GM13977 (cell line): ENCODE results near the gene ZFHX3.

ENCODE experiments used
- DNase-seq: peaks from one replicate; pipeline ENCODE4 v3.0.0; 2012; ENCODE audit warnings: low spot score
- in situ Hi-C: fragments of 300-500 bp; cut with MboI; formaldehyde crosslinking; loops from one replicate; pipeline ENCODE4 v1.12.0; 2022; ENCODE audit warnings: low sequenced_read_pairs, low pct_unique_long_range_greater_than_20kb, mixed read lengths, inconsistent platforms; ENCODE audit not compliant: unreplicated experiment
- TF ChIP-seq, protein P1 (sequence below): IDR thresholded peaks from 2 replicates; pipeline ENCODE4 v1.5.1; 2012; ENCODE audit warnings: mild to moderate bottlenecking, control low read depth; ENCODE audit not compliant: insufficient read depth; ENCODE audit errors: extremely low read depth, missing control alignments

ZFHX3 gene

DNA sequence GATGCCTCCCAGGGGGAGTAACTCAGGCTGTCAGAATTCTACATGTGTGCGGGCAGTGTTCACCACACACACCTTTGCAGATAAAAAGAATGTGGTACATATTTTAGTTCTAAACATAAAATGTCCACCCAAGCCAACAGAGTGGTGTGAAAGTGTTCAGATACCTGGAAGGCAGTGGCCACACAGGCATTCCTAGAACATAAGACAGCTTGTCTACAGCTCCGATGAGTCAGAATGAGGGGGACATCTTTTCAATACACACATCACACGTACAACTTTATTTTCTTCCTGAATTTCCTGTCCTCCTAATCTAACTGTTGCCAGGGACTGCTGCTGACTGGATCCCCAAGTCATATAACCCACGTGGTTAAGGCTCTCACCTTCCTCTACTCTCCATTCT lies 142.3 kb downstream of the ZFHX3 start:
- DNase-seq = no peak
- TF ChIP-seq, protein P1, sequence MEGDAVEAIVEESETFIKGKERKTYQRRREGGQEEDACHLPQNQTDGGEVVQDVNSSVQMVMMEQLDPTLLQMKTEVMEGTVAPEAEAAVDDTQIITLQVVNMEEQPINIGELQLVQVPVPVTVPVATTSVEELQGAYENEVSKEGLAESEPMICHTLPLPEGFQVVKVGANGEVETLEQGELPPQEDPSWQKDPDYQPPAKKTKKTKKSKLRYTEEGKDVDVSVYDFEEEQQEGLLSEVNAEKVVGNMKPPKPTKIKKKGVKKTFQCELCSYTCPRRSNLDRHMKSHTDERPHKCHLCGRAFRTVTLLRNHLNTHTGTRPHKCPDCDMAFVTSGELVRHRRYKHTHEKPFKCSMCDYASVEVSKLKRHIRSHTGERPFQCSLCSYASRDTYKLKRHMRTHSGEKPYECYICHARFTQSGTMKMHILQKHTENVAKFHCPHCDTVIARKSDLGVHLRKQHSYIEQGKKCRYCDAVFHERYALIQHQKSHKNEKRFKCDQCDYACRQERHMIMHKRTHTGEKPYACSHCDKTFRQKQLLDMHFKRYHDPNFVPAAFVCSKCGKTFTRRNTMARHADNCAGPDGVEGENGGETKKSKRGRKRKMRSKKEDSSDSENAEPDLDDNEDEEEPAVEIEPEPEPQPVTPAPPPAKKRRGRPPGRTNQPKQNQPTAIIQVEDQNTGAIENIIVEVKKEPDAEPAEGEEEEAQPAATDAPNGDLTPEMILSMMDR = no peak
- in situ Hi-C loops = no loop called here

- in situ Hi-C loops = no loop called here
- TF ChIP-seq, protein P1 = no peak
- DNase-seq = no peak
These were observed 144.8 kb downstream of the ZFHX3 start for GRCh38 chr16:72903176-72903575.

GRCh38 chr16:72902206-72902605 lies 145.7 kb downstream of the ZFHX3 start:
- in situ Hi-C loops = no loop called here
- DNase-seq = no peak

DNA sequence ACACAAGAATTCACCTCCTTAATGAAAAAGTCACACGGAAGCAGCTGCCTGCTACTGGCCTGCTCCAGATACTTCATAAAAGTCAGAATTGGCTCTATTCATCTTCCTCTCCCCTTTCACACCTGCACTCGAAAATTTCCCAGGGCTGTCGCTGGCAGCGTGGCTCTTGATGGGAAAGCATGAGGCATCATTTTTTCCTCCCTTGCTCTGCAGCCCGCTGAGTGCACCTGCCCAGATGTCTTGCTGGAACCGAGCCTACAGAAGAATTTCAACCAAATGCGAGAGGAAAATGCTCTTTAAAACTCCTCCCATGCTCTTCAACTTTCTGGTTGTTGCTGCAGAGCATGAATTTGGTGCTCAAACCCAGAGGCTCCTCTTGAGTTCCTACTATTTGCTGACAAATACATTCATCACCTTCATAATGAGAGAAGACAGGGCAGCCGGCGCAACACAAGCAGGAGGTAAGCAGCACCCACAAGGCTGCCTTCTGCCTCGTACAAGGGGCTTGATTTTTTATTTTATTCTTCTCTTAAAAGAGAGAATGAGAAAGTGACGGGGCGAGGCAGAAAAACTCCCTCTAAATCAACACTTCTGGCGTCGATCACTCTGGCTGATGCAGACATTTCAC lies 146.8 kb downstream of the ZFHX3 start:
- TF ChIP-seq, protein P1 = no peak
- DNase-seq = no peak
- in situ Hi-C loops = no loop called here

More at GRCh38 chr16:72902206-72902605, 145.7 kb downstream of the ZFHX3 start:
- TF ChIP-seq, protein P1 = no peak

GRCh38 chr16:72898216-72898825 lies 149.6 kb downstream of the ZFHX3 start:
- DNase-seq = no peak
- TF ChIP-seq, protein P1 = no peak
- in situ Hi-C loops = no loop called here

DNA sequence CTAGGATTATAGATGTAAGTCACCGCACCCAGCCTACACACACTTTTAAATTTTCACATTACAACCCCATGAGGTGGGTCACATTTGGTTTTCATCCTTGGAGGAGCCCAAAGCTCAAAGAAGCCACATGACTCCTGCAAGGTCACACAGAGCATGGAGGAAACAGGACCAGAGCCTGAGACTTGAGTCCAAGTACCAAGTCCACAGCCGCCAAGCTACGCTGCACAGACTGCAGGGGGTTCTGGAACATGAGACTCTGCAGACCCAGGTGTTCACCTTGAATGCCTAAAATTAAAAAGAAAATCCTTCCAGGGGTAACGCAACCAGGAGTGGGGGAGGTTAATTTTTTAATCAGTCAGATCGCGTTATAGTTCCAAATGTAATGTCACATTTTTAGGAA lies 150.2 kb downstream of the ZFHX3 start:
- in situ Hi-C loops = no loop called here

More for the DNA sequence above, 150.2 kb downstream of the ZFHX3 start:
- TF ChIP-seq, protein P1 = no peak
- no peak for DNase-seq
